GM18498 (cell line): Measurements from ENCODE around the gene SFN.
"Not testable (repeated sequence)": the region's sequence is repeated elsewhere in the genome, so short reads cannot be mapped to it uniquely, and the experiment has no call there.

Source experiments
- ATAC-seq: cut with Tn5 transposase; IDR thresholded peaks from one replicate; pipeline ENCODE4 v1.9.1; 2021; ENCODE audit warnings: mild to moderate bottlenecking, moderate library complexity; ENCODE audit not compliant: unreplicated experiment

The SFN gene

DNA sequence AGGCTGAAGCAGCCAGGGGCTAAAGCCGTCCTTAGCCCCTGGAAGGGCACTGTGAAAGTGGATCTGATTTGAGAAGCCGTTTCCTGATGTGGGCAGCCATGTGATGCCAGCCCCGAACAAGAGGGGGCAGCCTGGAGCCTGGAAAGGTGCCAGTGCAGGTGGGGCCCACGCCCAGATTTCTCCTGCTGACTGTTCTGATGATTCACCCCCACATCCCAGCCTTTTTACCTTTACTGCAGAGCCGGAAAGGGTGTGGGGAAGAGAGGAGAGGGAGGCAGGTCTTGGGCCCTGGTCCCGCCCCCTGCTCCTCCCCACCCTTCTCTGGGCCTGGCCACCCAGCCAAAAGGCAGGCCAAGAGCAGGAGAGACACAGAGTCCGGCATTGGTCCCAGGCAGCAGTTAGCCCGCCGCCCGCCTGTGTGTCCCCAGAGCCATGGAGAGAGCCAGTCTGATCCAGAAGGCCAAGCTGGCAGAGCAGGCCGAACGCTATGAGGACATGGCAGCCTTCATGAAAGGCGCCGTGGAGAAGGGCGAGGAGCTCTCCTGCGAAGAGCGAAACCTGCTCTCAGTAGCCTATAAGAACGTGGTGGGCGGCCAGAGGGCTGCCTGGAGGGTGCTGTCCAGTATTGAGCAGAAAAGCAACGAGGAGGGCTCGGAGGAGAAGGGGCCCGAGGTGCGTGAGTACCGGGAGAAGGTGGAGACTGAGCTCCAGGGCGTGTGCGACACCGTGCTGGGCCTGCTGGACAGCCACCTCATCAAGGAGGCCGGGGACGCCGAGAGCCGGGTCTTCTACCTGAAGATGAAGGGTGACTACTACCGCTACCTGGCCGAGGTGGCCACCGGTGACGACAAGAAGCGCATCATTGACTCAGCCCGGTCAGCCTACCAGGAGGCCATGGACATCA lies at the start of gene SFN:
Gene SFN (plus strand): TSS at position 369 of the 904 bp plus-strand sequence. CDS start 64 bp downstream, at position 433.
- ATAC-seq, result no peak

DNA sequence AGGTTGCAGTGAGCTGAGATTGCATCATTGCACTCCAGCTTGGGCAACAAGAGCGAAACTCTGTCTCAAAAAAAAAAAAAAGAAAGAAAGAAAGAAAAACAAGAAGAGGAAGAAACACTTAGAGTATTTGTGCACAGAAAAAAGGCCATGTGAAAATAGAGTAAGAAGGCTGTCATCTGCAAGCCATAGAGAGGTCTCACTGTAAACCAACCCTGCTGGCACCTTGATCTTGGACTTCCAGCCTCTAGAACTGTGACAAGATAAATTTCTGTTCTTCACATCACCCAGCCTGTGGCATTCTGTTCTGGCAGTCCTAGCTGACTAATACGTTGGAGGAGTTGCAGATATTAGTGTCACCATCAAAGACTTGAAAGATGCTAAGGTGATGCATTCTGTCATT lies 48.6 kb upstream of the SFN start:
- ATAC-seq, result no peak

DNA sequence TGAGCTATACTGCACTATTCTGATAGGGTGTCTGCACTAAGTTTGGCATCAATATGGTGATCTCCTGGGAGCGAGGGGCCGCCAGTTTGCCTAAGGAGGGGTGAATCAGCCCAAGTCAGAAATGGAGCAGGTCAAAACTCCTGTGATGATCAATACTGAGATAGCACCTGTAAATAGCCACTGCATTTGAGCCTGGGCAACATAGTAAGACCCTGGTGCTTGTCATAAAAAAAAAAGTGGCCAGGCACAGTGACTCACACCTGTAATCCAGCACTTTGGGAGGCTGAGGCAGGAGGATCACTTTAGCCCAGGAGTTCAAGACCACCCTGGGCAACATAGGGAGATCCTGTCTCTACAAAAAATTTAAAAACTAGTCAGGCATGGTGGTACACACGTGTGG lies 48.1 kb upstream of the SFN start:
- no peak for ATAC-seq

DNA sequence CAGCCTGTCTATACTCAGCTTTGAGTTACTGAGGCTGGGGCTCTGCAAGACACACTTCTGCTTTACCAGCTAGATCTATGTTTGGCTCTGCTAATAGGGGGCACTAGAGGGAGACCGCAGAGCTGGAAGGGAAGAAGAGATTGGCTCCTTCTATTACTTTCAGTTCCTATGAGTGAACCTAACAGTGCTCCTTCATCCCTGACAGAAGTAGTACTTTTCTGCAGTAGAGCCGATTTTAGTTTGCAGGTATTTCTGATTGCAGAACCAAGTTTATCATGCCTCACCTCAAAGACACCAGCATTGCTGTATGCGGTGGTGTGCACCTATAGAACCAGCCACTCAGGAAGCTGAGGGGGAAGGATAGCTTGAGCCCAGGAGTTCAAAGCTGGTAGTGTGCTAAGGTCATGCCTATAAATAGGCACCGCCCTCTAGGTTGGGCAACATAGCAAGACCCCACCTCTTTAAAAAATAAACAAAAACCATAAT lies 42.1 kb upstream of the SFN start:
- ATAC-seq, result peak; percentile 94

DNA sequence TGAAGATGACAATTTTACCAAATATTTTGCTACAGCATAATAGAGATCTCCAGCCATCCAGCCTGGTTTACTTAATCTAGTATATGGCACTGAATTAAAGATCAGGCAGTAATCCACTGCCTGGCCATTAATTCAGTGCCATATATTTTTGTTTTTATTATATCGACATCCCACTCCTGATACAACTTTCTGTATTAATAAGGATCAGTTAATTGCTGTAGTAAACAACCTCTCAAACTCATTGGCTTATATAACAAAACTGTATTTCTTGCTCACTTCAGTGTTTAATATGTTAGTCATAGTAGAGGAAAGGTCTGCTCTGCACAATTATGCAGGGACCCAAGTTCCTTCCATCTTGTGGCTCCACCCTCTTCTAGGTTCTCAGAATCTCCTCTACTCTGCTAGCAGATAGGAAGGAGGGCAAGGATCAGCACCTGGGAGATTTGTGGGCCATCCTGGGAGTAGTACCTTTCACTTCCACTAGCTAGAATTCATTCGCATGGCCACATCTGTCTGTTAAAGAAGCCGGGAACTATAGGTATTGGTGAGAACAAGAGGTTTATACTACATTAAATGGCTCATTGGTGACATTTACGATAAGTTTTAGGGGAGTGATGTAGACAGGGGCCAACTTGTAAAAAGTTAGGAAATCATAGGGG lies 40.1 kb upstream of the SFN start:
- no peak for ATAC-seq

DNA sequence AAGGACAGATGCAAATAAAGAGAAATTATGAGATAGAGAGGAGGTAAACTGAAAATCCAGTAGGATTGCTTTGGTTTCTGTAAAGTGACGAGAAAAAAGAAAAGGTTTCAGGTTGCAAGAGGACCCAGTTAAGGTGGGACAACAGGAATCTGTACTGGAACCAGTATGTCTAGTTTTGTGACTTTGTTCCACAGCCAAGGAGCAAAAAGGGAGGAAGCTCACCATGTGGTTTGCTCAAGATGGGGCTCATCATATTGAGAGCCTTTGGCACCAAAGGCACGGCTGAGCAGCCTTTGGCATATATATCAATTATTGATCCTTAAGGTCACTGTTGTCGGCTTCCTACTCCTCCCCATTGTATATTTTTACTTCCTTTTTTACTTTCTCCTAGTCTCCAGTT lies 38.2 kb upstream of the SFN start:
- no peak for ATAC-seq

DNA sequence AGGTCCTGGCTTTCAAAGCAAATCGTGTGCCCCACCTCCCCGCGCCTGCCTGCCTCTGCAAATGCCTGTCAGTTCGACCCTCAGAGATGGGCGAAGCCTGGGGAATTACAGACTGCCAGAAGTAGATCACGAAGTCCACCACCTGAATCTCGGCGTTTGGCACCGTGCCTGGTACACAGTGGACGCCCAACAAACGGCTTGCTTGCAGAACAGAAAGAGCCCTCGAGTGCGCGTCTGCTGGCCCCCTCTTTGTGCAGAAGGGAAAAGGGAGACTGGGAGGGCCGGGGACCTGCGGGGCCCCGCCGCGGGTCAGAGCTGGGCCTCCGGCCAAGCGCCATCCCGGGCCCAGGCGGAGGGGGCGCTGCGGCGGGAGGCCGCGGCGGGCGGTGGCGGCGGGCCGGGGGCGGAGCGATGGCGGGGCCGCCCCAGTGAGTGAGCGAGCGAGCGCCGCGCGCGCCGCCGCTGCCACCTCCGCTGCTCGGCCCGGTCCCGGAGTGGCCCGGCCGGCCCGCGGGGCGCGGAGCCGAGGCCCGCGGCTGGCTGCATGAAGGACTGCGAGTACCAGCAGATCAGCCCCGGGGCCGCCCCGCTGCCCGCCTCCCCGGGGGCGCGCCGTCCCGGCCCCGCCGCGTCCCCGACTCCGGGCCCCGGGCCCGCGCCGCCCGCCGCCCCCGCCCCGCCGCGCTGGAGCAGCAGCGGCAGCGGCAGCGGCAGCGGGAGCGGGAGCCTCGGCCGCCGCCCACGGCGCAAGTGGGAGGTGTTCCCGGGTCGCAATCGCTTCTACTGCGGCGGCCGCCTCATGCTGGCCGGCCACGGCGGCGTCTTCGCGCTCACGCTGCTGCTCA lies 36.5 kb upstream of the SFN start, which contains the start of gene ZDHHC18:
Gene ZDHHC18 (plus strand): TSS at position 428 of the 845 bp plus-strand sequence. CDS start 117 bp downstream, at position 545.
- ATAC-seq, result peak; percentile 84

DNA sequence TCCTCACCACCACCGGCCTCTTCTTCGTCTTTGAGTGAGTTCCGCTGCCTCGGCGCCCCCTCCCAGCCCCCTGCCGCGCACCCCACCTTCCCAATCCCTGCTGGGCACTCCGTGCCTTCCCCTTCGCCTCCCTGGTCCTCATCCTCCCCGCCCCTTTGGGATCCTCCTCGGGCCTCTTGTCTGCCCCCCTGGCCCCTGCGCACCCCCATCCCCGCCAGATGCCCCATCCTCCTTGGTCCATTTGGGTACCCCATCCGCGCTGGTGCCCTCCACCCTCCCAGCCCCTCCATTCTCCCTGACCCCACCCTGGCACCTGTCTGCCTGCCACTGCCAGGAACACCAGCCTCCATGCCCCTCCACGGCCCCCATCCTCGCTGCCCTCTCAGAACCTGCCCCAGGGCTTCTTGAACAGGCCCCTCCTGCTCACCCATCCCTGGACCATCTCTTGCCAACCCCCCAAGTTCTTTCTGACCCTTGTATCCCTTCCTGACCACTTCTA lies 35.8 kb upstream of the SFN start:
- no peak for ATAC-seq

DNA sequence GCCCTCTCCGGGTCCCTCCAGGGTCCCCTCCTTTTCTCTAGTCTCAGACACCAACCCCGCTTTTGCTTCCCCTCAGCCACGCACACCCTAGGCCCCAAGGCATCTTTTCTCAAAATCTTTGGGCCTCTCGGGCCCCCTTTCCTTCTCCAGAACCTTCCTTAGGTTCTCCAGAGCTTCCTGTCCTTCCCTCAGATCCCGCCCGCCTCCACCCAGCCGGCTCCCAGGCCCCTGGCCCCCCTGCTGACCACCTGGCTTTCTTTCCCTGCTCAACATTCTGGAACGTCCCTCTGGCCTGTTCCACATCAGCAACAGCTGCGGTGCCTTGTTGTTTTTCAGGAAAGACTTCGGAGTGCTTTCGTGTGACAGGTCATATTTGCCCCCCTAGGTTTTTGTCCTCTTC lies 35.3 kb upstream of the SFN start:
- ATAC-seq, result no peak

DNA sequence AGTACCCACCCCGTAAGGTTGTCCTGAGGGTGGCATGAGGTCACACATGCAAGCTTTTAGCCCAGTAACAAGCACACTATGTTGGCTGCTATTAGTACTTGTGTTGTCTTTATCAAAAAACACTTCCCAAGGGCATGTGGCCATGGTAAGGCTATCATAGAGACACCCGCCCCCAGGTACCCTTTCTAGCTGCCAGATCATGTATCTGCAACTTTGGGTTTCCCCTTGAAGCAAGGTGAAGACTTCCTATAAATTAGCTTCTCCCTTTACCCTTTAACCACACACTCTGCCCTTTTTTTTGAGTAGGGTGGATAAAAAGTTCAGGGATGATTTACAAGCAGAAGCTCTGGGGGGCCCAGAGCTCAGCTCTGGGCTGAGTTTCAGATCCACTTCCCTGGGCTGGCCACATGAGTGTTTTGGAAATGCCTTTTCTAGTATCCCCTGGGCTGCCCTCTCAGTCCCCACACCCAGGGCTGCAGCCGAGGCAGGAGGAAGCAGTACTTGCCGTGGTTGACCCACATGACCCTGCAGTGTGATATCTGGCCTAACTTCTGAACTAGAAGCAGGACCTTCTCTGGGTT lies 34.4 kb upstream of the SFN start:
- no peak for ATAC-seq

DNA sequence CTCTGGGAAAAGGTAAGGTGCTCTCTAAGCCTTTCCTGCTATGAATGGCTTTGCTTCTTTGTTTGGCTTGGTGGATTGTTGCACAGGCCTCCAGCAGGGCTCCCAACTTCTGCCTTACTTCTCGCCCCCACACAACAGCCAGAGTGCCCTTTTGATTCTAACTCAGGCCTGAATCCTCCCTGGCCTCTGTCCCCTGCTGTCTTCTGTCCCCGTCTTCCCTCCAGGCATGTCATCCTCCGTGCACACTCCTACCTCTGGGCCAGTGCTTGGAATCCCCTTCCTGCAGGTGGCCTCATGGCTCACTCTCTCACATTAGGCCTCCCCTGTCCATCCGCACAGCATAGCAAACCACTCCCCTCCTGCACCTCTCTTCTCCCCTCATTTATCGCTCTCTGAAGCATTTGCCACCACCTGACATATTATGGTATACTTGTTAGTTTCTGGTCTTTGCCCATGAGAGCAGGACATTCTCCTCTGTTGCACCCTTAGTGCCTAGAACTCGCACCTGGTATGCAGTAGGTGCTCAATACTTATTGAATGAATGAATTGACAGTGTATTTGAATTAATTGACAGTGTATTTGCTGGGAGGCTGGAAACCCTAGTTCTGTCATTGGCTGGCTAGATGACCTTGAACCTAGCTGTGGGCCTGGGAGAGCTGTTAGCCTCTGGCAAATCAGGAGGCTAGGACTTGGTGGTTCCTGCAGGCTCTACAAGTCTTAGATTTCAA lies 33.6 kb upstream of the SFN start:
- ATAC-seq, result no peak

DNA sequence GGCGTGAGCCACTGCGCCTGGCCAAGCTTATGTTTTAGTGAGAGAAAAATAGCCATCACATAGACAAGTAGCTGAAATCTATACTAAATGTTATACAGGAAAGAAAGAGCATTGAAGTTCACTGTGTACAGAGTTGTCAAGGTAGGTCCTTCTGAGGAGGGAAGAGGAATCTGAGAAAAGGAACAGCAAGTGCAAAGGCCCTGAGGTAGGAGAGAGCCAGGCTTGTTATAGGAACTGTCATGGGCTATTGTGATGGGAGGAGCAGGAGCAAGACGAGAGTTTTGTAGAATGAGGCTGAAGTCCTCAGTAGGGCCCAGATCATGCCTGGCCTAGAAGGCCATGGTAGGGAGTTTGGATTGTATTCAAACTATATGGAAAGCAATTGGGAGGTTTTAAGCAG lies 31.9 kb upstream of the SFN start:
- no peak for ATAC-seq

DNA sequence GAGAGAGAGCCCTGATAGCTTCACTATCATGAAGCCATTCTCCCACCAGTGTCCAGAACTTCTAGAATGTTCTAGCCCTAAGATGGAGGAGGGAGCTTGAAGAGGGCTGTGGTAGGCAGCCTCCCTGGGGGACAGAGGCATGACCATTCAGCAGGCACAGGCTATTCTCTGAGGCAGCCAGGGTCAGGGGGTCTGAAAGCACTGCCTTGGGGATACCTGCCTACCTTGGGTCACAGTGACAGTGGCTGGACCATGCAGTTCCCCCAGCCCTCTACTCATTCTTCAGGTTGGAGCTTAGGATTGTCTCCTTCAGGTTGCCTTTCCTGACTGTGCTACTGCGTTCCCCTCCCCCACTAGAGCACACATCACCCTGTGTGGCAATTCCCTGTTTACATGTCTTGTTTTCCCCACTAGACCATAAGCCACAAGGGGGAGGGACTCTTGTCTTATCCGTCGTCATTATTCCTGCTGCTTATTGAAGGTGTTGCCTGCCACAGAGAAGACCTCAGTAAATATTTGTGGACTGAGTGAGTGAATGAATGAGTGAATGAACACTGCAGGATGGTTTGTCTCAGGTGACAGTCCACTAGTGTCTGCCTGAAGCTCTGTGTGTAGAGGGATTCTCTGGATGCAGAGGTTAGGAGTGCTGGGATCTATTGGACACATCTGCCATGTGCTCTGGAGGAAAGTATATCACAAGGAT lies 31.3 kb upstream of the SFN start:
- no peak for ATAC-seq

DNA sequence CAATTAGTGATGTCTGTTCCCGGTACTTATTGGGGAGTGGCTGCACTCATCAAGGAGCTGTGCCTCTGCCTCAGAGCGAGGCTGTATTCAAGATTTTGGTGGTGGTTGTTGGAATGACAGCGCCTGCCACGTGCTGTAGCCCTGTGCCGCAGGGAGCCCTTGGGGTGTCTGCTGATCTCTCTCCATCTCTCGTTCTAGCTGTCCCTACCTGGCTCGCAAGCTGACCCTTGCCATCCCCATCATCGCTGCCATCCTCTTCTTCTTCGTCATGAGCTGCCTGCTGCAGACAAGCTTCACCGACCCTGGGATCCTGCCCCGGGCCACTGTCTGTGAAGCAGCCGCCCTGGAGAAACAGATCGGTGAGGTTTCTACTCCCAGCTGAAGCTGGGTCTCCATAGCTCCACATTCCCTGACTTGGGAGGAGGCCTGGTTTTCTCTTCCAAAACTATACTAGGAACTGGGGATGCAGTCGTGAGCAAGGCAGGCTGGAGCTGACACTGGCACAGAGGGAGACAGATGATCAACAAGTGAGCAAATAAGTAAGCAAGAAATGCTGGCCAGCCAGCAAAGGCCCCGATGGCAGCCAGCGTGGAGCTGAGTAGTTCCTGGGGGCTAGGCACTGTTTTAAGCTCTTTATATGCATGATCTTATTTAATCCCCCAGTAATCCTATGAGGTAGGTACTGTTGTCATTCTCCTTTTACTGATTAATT lies 30.5 kb upstream of the SFN start:
- ATAC-seq, result no peak

DNA sequence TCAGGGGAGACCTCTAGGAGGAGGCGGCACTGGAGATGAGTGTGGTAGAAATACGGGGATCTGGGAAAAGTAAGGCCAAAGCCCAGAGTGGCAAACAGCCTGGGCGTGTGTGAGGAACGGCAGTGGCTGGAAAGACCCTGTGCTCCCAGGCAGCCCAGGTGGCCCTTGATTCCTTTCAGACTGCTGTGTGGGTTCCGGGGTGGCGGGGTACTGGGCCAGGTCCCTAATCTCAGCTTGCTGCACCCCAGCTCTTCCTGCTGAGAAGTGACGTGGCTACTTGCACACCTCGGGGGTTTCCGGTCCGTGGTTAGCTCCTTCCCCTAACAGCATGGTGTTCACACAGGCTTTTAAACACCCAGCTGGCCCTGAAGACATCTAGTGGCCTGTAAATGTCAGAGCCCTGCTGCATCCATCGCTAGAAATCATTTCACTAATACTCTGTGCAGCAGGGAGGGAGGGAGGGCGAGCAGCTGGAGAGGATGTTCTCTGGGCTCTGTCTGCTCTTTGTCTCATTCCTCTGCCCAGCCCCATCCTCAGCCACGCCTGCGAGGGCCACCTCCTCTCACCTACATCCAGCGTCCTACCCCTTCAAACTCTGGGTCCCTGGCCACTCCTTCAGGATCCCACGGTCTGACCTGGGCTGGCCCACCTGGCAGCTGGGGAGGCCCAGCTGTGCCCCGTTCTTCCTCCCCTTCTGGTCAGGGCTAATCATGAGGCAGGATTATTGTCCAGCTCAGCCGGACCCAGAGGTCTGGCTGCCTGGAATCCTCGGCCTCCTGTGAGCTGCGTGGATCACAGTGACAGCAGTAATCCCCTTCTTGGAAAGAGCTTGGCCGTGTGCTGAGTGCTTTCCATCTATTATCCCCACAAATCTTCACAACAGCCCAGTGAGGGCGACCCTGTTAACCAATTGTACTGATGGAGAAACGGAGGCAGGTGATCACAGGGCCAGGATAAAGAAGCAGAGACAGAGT lies 29.2 kb upstream of the SFN start:
- peak; percentile 82 for ATAC-seq

DNA sequence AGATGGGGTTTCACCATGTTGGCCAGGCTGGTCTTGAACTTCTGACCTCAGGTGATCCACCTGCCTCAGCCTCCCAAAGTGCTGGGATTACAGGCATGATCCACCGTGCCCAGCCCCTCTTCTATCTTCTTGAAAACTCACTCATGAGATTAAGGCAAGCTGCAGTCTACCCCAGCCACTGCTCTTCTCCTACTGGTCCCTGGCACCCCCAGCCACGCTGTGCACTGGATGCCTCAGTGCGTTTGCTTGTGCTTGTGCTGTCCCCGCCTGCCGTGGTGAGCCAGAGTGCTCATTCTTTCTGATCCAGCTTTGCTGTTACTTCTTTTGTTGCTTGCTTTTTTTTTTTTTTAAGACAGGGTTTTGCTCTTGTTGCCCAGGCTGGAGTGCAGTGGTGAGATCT lies 25.3 kb upstream of the SFN start:
- ATAC-seq, result not testable (repeated sequence)
